ENCODE data around the gene FEZF2. TPM values are rescaled to one million over a fixed set of nuclear protein-coding genes. Genes with fewer than 3 reads are reported as not detected.

The FEZF2 gene
- total RNA-seq, 3 donors from 2014 or later (not counting 1 experiment from before 2014, with no cell fraction given) = not detected

- H3K9me3 Mint-ChIP-seq = peaks cover 0 to 6% of the 10 kb centered on the region in 2 donors
- Histone ChIP-seq H3K4me3 (ENCODE audit: low read length) (no peak overlapping the region), H3K27ac (ENCODE audit: low read length) (no peak overlapping the region), H3K27me3 (ENCODE audit: control insufficient read depth, insufficient read depth, low read length) (peaks cover 30% of the 10 kb centered on the region), H3K9me3 (ENCODE audit: control insufficient read depth, insufficient read depth, low read length) (peaks cover 6% of the 10 kb centered on the region), H3K36me3 (ENCODE audit: control insufficient read depth, insufficient read depth, low read length) (no peaks in the 10 kb centered on the region), H3K4me1 (ENCODE audit: control insufficient read depth, insufficient read depth, low read length) (no peaks in the 10 kb centered on the region)
- ATAC-seq = no peak
- no peaks in the 10 kb centered on the region for H3K4me1 Mint-ChIP-seq
- no peak overlapping the region for H3K4me3 Mint-ChIP-seq
- peaks cover 62 to 69% of the 10 kb centered on the region in 2 donors for H3K27me3 Mint-ChIP-seq (ENCODE audit: low read depth in 2 of 2)
- no peak overlapping the region for H3K27ac Mint-ChIP-seq
- 12% methylated on average over 12 of the region's 12 CpGs for WGBS (ENCODE audit: insufficient coverage)
- no peak for TF ChIP-seq CTCF (IDR thresholded peaks at IDR 0.05)
- intact Hi-C loops (cut with micrococcal nuclease) = no loop called here
- no peak for DNase-seq
- no peaks in the 10 kb centered on the region for H3K36me3 Mint-ChIP-seq
These were observed 3.9 kb downstream of the FEZF2 start for GRCh38 chr3:62369476-62369743.

- TF ChIP-seq CTCF (IDR thresholded peaks at IDR 0.05) = no peak
- DNase-seq (no peak), ATAC-seq (no peak)
- WGBS (ENCODE audit: insufficient coverage) = 8% methylated on average over 58 of the region's 58 CpGs
- Mint-ChIP-seq H3K27me3 (ENCODE audit: low read depth in 2 of 2) (peaks cover 57 to 63% of the 10 kb centered on the region in 2 donors), H3K36me3 (no peaks in the 10 kb centered on the region), H3K4me3 (no peak overlapping the region), H3K27ac (no peak overlapping the region), H3K4me1 (no peaks in the 10 kb centered on the region), H3K9me3 (peaks cover 0 to 6% of the 10 kb centered on the region in 2 donors)
- Histone ChIP-seq H3K9me3 (ENCODE audit: control insufficient read depth, insufficient read depth, low read length) (peaks cover 6% of the 10 kb centered on the region), H3K27ac (ENCODE audit: low read length) (no peak overlapping the region), H3K4me1 (ENCODE audit: control insufficient read depth, insufficient read depth, low read length) (no peaks in the 10 kb centered on the region), H3K36me3 (ENCODE audit: control insufficient read depth, insufficient read depth, low read length) (no peaks in the 10 kb centered on the region), H3K4me3 (ENCODE audit: low read length) (no peak overlapping the region), H3K27me3 (ENCODE audit: control insufficient read depth, insufficient read depth, low read length) (peaks cover 25% of the 10 kb centered on the region)
- intact Hi-C loops (cut with micrococcal nuclease) = no loop called here
These were observed 4.5 kb downstream of the FEZF2 start for GRCh38 chr3:62368705-62369475.

GRCh38 chr3:62368290-62368704 lies 5.1 kb downstream of the FEZF2 start:
- TF ChIP-seq CTCF (IDR thresholded peaks at IDR 0.05) = no peak
- DNase-seq = no peak
- Histone ChIP-seq H3K27me3 (ENCODE audit: control insufficient read depth, insufficient read depth, low read length) (peaks cover 22% of the 10 kb centered on the region), H3K4me3 (ENCODE audit: low read length) (no peak overlapping the region), H3K4me1 (ENCODE audit: control insufficient read depth, insufficient read depth, low read length) (no peaks in the 10 kb centered on the region), H3K27ac (ENCODE audit: low read length) (no peak overlapping the region), H3K36me3 (ENCODE audit: control insufficient read depth, insufficient read depth, low read length) (no peaks in the 10 kb centered on the region), H3K9me3 (ENCODE audit: control insufficient read depth, insufficient read depth, low read length) (peaks cover 6% of the 10 kb centered on the region)
- intact Hi-C loops (cut with micrococcal nuclease) = no loop called here
- Mint-ChIP-seq H3K9me3 (peaks cover 0 to 6% of the 10 kb centered on the region in 2 donors), H3K36me3 (no peaks in the 10 kb centered on the region), H3K27me3 (ENCODE audit: low read depth in 2 of 2) (peaks cover 56 to 61% of the 10 kb centered on the region in 2 donors), H3K27ac (no peak overlapping the region), H3K4me3 (no peak overlapping the region), H3K4me1 (no peaks in the 10 kb centered on the region)
- WGBS (ENCODE audit: insufficient coverage) = 13% methylated on average over 19 of the region's 19 CpGs
- ATAC-seq = no peak

GRCh38 chr3:62367763-62368195 lies 5.6 kb downstream of the FEZF2 start:
- no peak for ATAC-seq
- Histone ChIP-seq H3K27me3 (ENCODE audit: control insufficient read depth, insufficient read depth, low read length) (peaks cover 18% of the 10 kb centered on the region), H3K9me3 (ENCODE audit: control insufficient read depth, insufficient read depth, low read length) (peaks cover 6% of the 10 kb centered on the region), H3K27ac (ENCODE audit: low read length) (no peak overlapping the region), H3K4me1 (ENCODE audit: control insufficient read depth, insufficient read depth, low read length) (no peaks in the 10 kb centered on the region), H3K36me3 (ENCODE audit: control insufficient read depth, insufficient read depth, low read length) (no peaks in the 10 kb centered on the region), H3K4me3 (ENCODE audit: low read length) (no peak overlapping the region)
- Mint-ChIP-seq H3K27ac (no peak overlapping the region), H3K4me1 (no peaks in the 10 kb centered on the region), H3K4me3 (no peak overlapping the region), H3K36me3 (no peaks in the 10 kb centered on the region), H3K9me3 (peaks cover 0 to 6% of the 10 kb centered on the region in 2 donors), H3K27me3 (ENCODE audit: low read depth in 2 of 2) (peaks cover 53 to 61% of the 10 kb centered on the region in 2 donors)
- intact Hi-C loops (cut with micrococcal nuclease) = no loop called here
- DNase-seq = no peak
- WGBS (ENCODE audit: insufficient coverage) = 4% methylated on average over 21 of the region's 25 CpGs
- no peak for TF ChIP-seq CTCF (IDR thresholded peaks at IDR 0.05)

All from natural killer cell (primary cell).